Panc1 (cell line): ENCODE measurements around the gene TOLLIP. TPM values are rescaled to one million over a fixed set of nuclear protein-coding genes. Genes with fewer than 3 reads are reported as not detected.

ENCODE experiments used
- ATAC-seq: fragments of 200-7000 bp; cut with Tn5 transposase; 2 replicates; pipeline ENCODE4 v1.9.1; 2020; ENCODE audit warnings: mild to moderate bottlenecking, moderate library complexity
- BruUV-seq: library from RNA; stranded (reverse); fragments of 400-500 nt; replicated peaks from 2 replicates; lab custom pipeline; 2021; lab: Mats Ljungman, UMichigan
- CTCF ChIA-PET: fragments of 300-600 bp; sonication (Branson Sonifier 250); formaldehyde crosslinking; loops from one replicate; lab custom pipeline; 2022; ENCODE audit warnings: antibody characterized with exemption; lab: Charles Lee
- POLR2A ChIA-PET: fragments of 300-600 bp; sonication (Branson Sonifier 250); formaldehyde crosslinking; loops from one replicate; lab custom pipeline; 2022; ENCODE audit warnings: antibody characterized with exemption; lab: Charles Lee
- DNase-seq: peaks from one replicate; pipeline ENCODE4 v3.0.0-alpha.2; 2010; ENCODE audit warnings: low read depth, low spot score
- H3K27ac ChIP-seq: 2 replicates; pipeline ENCODE4 v1.5.1; 2011; ENCODE audit warnings: mild to moderate bottlenecking, low read length, inconsistent platforms
- H3K27me3 ChIP-seq: fragments of 200-500 bp; sonication (Bioruptor generic); 2 replicates; pipeline ENCODE4 v1.6.0; 2014; ENCODE audit warnings: low read length, inconsistent platforms; ENCODE audit not compliant: control insufficient read depth, insufficient read depth
- H3K36me3 ChIP-seq: fragments of 200-500 bp; sonication (Bioruptor generic); 2 replicates; pipeline ENCODE4 v1.5.1; 2014; ENCODE audit warnings: inconsistent platforms, mild to moderate bottlenecking, low read length, moderate library complexity; ENCODE audit not compliant: control insufficient read depth, insufficient read depth
- H3K4me1 ChIP-seq: 2 replicates; pipeline ENCODE4 v1.5.1; 2011; ENCODE audit warnings: inconsistent platforms, mild to moderate bottlenecking, low read length, moderate library complexity; ENCODE audit not compliant: control insufficient read depth, insufficient read depth
- H3K4me3 ChIP-seq, 2 experiments: 2 replicates each; pipeline ENCODE4 v1.5.1; 2011 to 2012; ENCODE audit warnings: low read depth in 2 of 2, low read length in 2 of 2, mild to moderate bottlenecking in 2 of 2, inconsistent platforms in 1 of 2, moderate library complexity in 1 of 2
- H3K9me3 ChIP-seq: fragments of 200-500 bp; sonication (Bioruptor generic); 2 replicates; pipeline ENCODE4 v1.5.1; 2014; ENCODE audit warnings: low read depth, mild to moderate bottlenecking, inconsistent platforms, low read length, moderate library complexity; ENCODE audit not compliant: control insufficient read depth, insufficient read depth
- CTCF ChIP-seq: fragments of 450-650 bp; IDR thresholded peaks from 2 replicates; pipeline ENCODE4 v1.5.1; 2017; ENCODE audit warnings: mild to moderate bottlenecking
- POLR2AphosphoS5 ChIP-seq: IDR thresholded peaks from 2 replicates; pipeline ENCODE4 v1.6.1; 2012; ENCODE audit warnings: mild to moderate bottlenecking, low read depth, low read length, moderate library complexity
- REST ChIP-seq, 2 experiments: IDR thresholded peaks; 2 replicates each; pipeline ENCODE4 v1.6.1; 2011 to 2012; ENCODE audit warnings: low read depth in 2 of 2, control low read depth in 1 of 2, low read length in 1 of 2, mild to moderate bottlenecking in 1 of 2, moderate library complexity in 1 of 2; ENCODE audit not compliant: insufficient read depth in 1 of 2
- SIN3A ChIP-seq: IDR thresholded peaks from 2 replicates; pipeline ENCODE4 v1.6.1; 2012; ENCODE audit warnings: low read depth, mild to moderate bottlenecking, low read length, moderate library complexity, borderline replicate concordance; ENCODE audit not compliant: insufficient read depth
- TCF7L2 ChIP-seq: IDR thresholded peaks from 2 replicates; pipeline ENCODE4 v1.6.1; 2011; ENCODE audit warnings: mild to moderate bottlenecking, low read depth, low read length, inconsistent platforms
- in situ Hi-C: cut with HindIII; loops from 2 replicates; pipeline ENCODE4 v1.10.0; 2016; ENCODE audit warnings: low sequenced_read_pairs, low pct_unique_long_range_greater_than_20kb
- intact Hi-C: fragments of 100-400 bp; cut with micrococcal nuclease; formaldehyde crosslinking; loops from one replicate; pipeline ENCODE4 v1.10.0; 2022; ENCODE audit not compliant: unreplicated experiment
- total RNA-seq: library from RNA; stranded (reverse); gene quantifications from one replicate; pipeline ENCODE4 v1.2.1, GENCODE V29; 2021; ENCODE audit not compliant: unreplicated experiment

Gene TOLLIP
- total RNA-seq, 1 experiment from 2014 or later = 141 TPM

GRCh38 chr11:1256257-1257045 is 53.0 kb downstream of the TOLLIP start:
- Histone ChIP-seq H3K4me3 (no peak overlapping the region), H3K27me3 (no peaks in the 10 kb centered on the region; the same call in 1 of the 2 replicates), H3K27ac (no peak overlapping the region), H3K36me3 (no peaks in the 10 kb centered on the region), H3K9me3 (no peaks in the 10 kb centered on the region), H3K4me1 (peaks cover 6% of the 10 kb centered on the region)
- ATAC-seq (0 out of 2 replicates have a peak, but pooled peaks have one; percentile 1), DNase-seq (no peak)
- ChIA-PET POLR2A (no interaction called here), CTCF (no interaction called here)
- in situ Hi-C loops (no loop called here), intact Hi-C loops (no loop called here)
- TF ChIP-seq TCF7L2 (no peak), CTCF (no peak), POLR2AphosphoS5 (no peak), SIN3A (no peak), REST (IDR thresholded peaks at IDR 0.05; ENCODE audit: insufficient read depth in 1 of 2, low read depth in 2 of 2, low read length in 1 of 2) (no peak)
- BruUV-seq = no TSS peak

GRCh38 chr11:1255151-1255550 is 54.3 kb downstream of the TOLLIP start:
- no peak for ATAC-seq
- Histone ChIP-seq H3K4me1 (peaks cover 4% of the 10 kb centered on the region; the same call in 1 of the 2 replicates), H3K27ac (no peak overlapping the region), H3K36me3 (no peaks in the 10 kb centered on the region), H3K27me3 (no peaks in the 10 kb centered on the region; the same call in 1 of the 2 replicates), H3K9me3 (no peaks in the 10 kb centered on the region), H3K4me3 (no peak overlapping the region)
- intact Hi-C loops = no loop called here
- DNase-seq = no peak
- in situ Hi-C loops = no loop called here
- ChIA-PET POLR2A (no interaction called here), CTCF (no interaction called here)
- BruUV-seq = no TSS peak
- TF ChIP-seq SIN3A (no peak), CTCF (no peak), TCF7L2 (no peak), POLR2AphosphoS5 (no peak), REST (IDR thresholded peaks at IDR 0.05; ENCODE audit: insufficient read depth in 1 of 2, low read depth in 2 of 2, low read length in 1 of 2) (no peak)
